HCT116 (cell line): ENCODE results near the gene GSG1L. TPM values are rescaled to one million over a fixed set of nuclear protein-coding genes. Genes with fewer than 3 reads are reported as not detected.

ENCODE experiments used
- ATAC-seq: fragments of 200-7000 bp; cut with Tn5 transposase; 2 replicates; pipeline ENCODE4 v1.9.1; 2020; ENCODE audit warnings: mild to moderate bottlenecking, moderate library complexity
- BruUV-seq: library from RNA; stranded (reverse); fragments of 400-500 nt; replicated peaks from 2 replicates; lab custom pipeline; 2021; lab: Mats Ljungman, UMichigan
- CTCF ChIA-PET: fragments of 300-600 bp; sonication (Branson Sonifier 250); formaldehyde crosslinking; loops from one replicate; lab custom pipeline; 2021; ENCODE audit warnings: antibody characterized with exemption; lab: Charles Lee
- POLR2A ChIA-PET: fragments of 300-600, 350-600 bp; sonication (Branson Sonifier 250); formaldehyde crosslinking; loops from one replicate; lab custom pipeline; 2021; ENCODE audit warnings: antibody characterized with exemption; lab: Charles Lee
- RAD21 ChIA-PET, 2 experiments: fragments of 300-600 bp; sonication (Branson Sonifier 250); formaldehyde crosslinking; loops; one replicate each; lab custom pipeline; 2023; ENCODE audit warnings: low total read pairs in 2 of 2; ENCODE audit not compliant: uncharacterized antibody in 2 of 2, unreplicated experiment in 2 of 2, low non-redundant PET in 1 of 2; lab: Charles Lee
- DNase-seq: peaks from one replicate; pipeline ENCODE4 v3.0.0-alpha.2; 2010; ENCODE audit warnings: low read depth, low spot score
- H2AFZ ChIP-seq: fragments of 200-600 bp; shearing (Covaris generic), sonication (generic); 2 replicates; pipeline ENCODE4 v1.6.1; 2017; ENCODE audit warnings: low read depth, mixed run types, mixed read lengths, antibody characterized with exemption, low read length; ENCODE audit not compliant: poor library complexity, severe bottlenecking
- H3K27ac ChIP-seq: 2 replicates; pipeline ENCODE4 v1.5.1; 2012; ENCODE audit warnings: low read depth, low read length
- H3K27me3 ChIP-seq: fragments of 200-600 bp; sonication (generic); 2 replicates; pipeline ENCODE4 v1.6.1; 2016; ENCODE audit warnings: mixed run types, low read length, mixed read lengths; ENCODE audit not compliant: insufficient read depth
- H3K36me3 ChIP-seq, 2 experiments: fragments of 200-500 bp in 1 of 2; fragments of 200-600 bp in 1 of 2; sonication (Bioruptor generic) in 1 of 2; sonication (generic) in 1 of 2; 2 replicates each; pipeline versions ENCODE4 v1.5.1 to v1.6.1; 2014 to 2016; ENCODE audit warnings: low read length in 2 of 2, inconsistent platforms in 1 of 2, mixed read lengths in 1 of 2, mixed run types in 1 of 2; ENCODE audit not compliant: insufficient read depth in 2 of 2, control insufficient read depth in 1 of 2
- H3K4me1 ChIP-seq, 2 experiments: fragments of 200-600 bp in 1 of 2; sonication (generic) in 1 of 2; 2 replicates each; pipeline versions ENCODE4 v1.5.1 to v1.6.1; 2012 to 2017; ENCODE audit warnings: low read length in 2 of 2, inconsistent platforms in 1 of 2, mild to moderate bottlenecking in 1 of 2, mixed read lengths in 1 of 2, mixed run types in 1 of 2, moderate library complexity in 1 of 2; ENCODE audit not compliant: insufficient read depth in 2 of 2, control insufficient read depth in 1 of 2
- H3K4me2 ChIP-seq: fragments of 200-600 bp; sonication (generic); 2 replicates; pipeline ENCODE4 v1.6.1; 2017; ENCODE audit warnings: mixed run types, low read length, mixed read lengths
- H3K4me3 ChIP-seq, 2 experiments: fragments of 200-600 bp in 1 of 2; sonication (generic) in 1 of 2; replicated peaks in 1 of 2; 2 replicates each; pipeline ENCODE4 v1.5.1; 2011 to 2016; ENCODE audit warnings: low read length in 2 of 2, control low read depth in 1 of 2, low read depth in 1 of 2, mild to moderate bottlenecking in 1 of 2, mixed read lengths in 1 of 2, mixed run types in 1 of 2
- H3K79me2 ChIP-seq: fragments of 200-600 bp; sonication (generic); 2 replicates; pipeline ENCODE4 v1.6.1; 2017; ENCODE audit warnings: mild to moderate bottlenecking, mixed run types, low read length, moderate library complexity, mixed read lengths; ENCODE audit not compliant: insufficient read depth
- H3K9ac ChIP-seq: fragments of 200-600 bp; sonication (generic); 2 replicates; pipeline ENCODE4 v1.6.1; 2016; ENCODE audit warnings: low read length, mixed read lengths
- H3K9me2 ChIP-seq: fragments of 200-600 bp; sonication (generic), shearing (Covaris generic); 2 replicates; pipeline ENCODE4 v1.6.1; 2017; ENCODE audit warnings: mixed run types, mild to moderate bottlenecking, moderate library complexity; ENCODE audit not compliant: insufficient read depth
- H3K9me3 ChIP-seq, 2 experiments: fragments of 200-500 bp in 1 of 2; fragments of 200-600 bp in 1 of 2; sonication (Bioruptor generic) in 1 of 2; sonication (generic) in 1 of 2; 2 replicates each; pipeline ENCODE4 v1.6.1; 2014 to 2017; ENCODE audit warnings: low read length in 2 of 2, mixed read lengths in 2 of 2, inconsistent platforms in 1 of 2, low read depth in 1 of 2, mild to moderate bottlenecking in 1 of 2, mixed run types in 1 of 2, moderate library complexity in 1 of 2; ENCODE audit not compliant: control insufficient read depth in 1 of 2, insufficient read depth in 1 of 2
- H4K20me1 ChIP-seq: fragments of 200-600 bp; sonication (generic), shearing (Covaris generic); 2 replicates; pipeline ENCODE4 v1.6.1; 2017; ENCODE audit warnings: mixed run types, mild to moderate bottlenecking, moderate library complexity; ENCODE audit not compliant: insufficient read depth
- CBX3 ChIP-seq: IDR thresholded peaks from 2 replicates; pipeline ENCODE4 v1.6.1; 2012; ENCODE audit warnings: low read depth
- CEBPB ChIP-seq: IDR thresholded peaks from 2 replicates; pipeline ENCODE4 v1.6.1; 2012; ENCODE audit warnings: low read depth
- ELF1 ChIP-seq: IDR thresholded peaks from 2 replicates; pipeline ENCODE4 v1.6.1; 2012; ENCODE audit warnings: low read depth, borderline replicate concordance
- EZH2phosphoT487 ChIP-seq: fragments of 200-600 bp; IDR thresholded peaks from 2 replicates; pipeline ENCODE4 v1.6.1; 2018; ENCODE audit warnings: antibody characterized with exemption, borderline replicate concordance
- JUND ChIP-seq: IDR thresholded peaks from 2 replicates; pipeline ENCODE4 v1.6.1; 2012
- MAX ChIP-seq: IDR thresholded peaks from 2 replicates; pipeline ENCODE4 v1.6.1; 2012
- POLR2AphosphoS5 ChIP-seq: IDR thresholded peaks from 2 replicates; pipeline ENCODE4 v1.6.1; 2011; ENCODE audit warnings: mild to moderate bottlenecking, low read depth, low read length, moderate library complexity
- REST ChIP-seq: IDR thresholded peaks from 2 replicates; pipeline ENCODE4 v1.6.1; 2012; ENCODE audit warnings: low read depth
- SP1 ChIP-seq: IDR thresholded peaks from 2 replicates; pipeline ENCODE4 v1.6.1; 2012; ENCODE audit warnings: low read depth
- SRF ChIP-seq: IDR thresholded peaks from 2 replicates; pipeline ENCODE4 v1.6.1; 2012; ENCODE audit warnings: low read depth
- ZFX ChIP-seq: fragments of 450-650 bp; IDR thresholded peaks from 2 replicates; pipeline ENCODE4 v1.6.1; 2017
- intact Hi-C: fragments of 100-400 bp; cut with micrococcal nuclease; formaldehyde crosslinking; loops from 2 replicates; pipeline ENCODE4 v1.10.0; 2022
- total RNA-seq: library from RNA; stranded (reverse); gene quantifications from one replicate; pipeline ENCODE4 v1.2.1, GENCODE V29; 2021; ENCODE audit not compliant: unreplicated experiment

The GSG1L gene
- total RNA-seq, 1 experiment from 2014 or later, result not detected

DNA sequence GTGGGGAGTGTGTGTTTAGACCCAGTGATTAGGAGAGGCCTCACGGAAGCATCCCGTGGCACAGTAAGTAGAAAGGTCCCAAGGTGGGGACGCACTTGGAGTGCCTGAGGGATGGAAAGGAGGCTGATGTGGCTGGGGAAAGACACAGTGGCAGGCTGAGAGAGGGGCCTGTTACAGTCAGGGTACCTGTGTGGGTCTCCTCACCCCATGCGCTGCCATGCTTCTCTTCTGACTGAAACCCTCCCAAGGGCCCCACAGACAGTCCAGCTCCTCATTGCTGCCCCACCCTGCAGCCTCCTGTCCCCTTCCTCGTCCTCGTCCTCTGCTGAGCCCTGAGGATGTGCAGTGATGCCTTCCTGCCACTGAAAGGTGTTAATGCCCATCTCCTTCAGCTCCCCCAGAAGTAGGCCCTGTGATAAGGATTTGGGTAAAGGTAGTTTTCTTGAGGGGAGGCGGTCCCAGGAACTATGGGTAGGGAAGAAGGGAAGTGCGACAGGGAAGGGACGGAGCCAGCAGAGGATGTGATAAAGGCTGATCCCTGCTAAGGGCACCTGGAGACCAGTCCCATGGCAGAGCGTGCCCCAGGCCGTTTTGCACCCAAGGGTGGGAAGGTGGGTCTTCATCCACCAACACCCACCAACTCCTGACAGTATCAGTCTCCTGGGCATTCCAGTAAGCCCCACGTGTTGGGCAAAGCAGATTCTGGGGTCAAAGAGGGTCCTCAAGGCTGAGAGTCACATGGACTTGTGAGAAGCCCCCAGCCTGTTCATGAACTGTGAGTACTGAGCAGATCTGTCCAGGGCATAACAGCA, 237.2 kb downstream of the GSG1L start:
- intact Hi-C loops, result no loop called here
- no peaks in the 10 kb centered on the region for H3K9me2 ChIP-seq
- H3K27me3 ChIP-seq, result 0 out of 2 replicates have a peak, but pooled peaks cover 6% of the 10 kb centered on the region

More for the DNA sequence above, 237.2 kb downstream of the GSG1L start:
- POLR2A ChIA-PET, result no interaction called here
- no TSS peak for BruUV-seq
- H3K79me2 ChIP-seq, result no peaks in the 10 kb centered on the region
- H4K20me1 ChIP-seq, result no peaks in the 10 kb centered on the region
- peaks cover 0 to 11% of the 10 kb centered on the region in 2 experiments; a peak in 1 of 4 replicates for H3K9me3 ChIP-seq
- no peak for TF ChIP-seq EZH2phosphoT487
- TF ChIP-seq ZFX, result no peak
- no peak for TF ChIP-seq SRF
- no peak for TF ChIP-seq POLR2AphosphoS5
- no peak for TF ChIP-seq CEBPB
- TF ChIP-seq JUND, result no peak
- no peak for TF ChIP-seq CBX3
- no peak for TF ChIP-seq ELF1
- no peak for TF ChIP-seq REST
- TF ChIP-seq MAX, result no peak
- no peak for TF ChIP-seq SP1
- no peak overlapping the region for H3K4me3 ChIP-seq
- ATAC-seq (no peak), DNase-seq (no peak)
- no peaks in the 10 kb centered on the region for H3K36me3 ChIP-seq
- RAD21 ChIA-PET, result no interaction called here
- H3K4me1 ChIP-seq, result no peaks in the 10 kb centered on the region
- H3K9ac ChIP-seq, result no peak overlapping the region
- CTCF ChIA-PET, result no interaction called here
- H2AFZ ChIP-seq, result no peak overlapping the region
- no peak overlapping the region for H3K4me2 ChIP-seq
- no peak overlapping the region for H3K27ac ChIP-seq
